HepG2 (cell line): ENCODE measurements around the gene OSBPL1A. TPM values are rescaled to one million over a fixed set of nuclear protein-coding genes. Genes with fewer than 3 reads are reported as not detected.

Source experiments
- CHCHD3 ChIP-seq: sonication (generic); formaldehyde crosslinking; IDR thresholded peaks from 2 replicates; pipeline ENCODE4 v1.8.0; 2022; ENCODE audit warnings: mild to moderate bottlenecking, missing genetic modification reagents, moderate library complexity
- IRF2 ChIP-seq: IDR thresholded peaks from 2 replicates; pipeline ENCODE4 v1.6.1; 2018; ENCODE audit warnings: missing genetic modification reagents, missing compliant biosample characterization
- TEAD2 ChIP-seq: sonication (generic); formaldehyde crosslinking; IDR thresholded peaks from 2 replicates; pipeline ENCODE4 v1.9.0; 2021; ENCODE audit warnings: missing genetic modification reagents
- ZMAT3 ChIP-seq: sonication (generic); formaldehyde crosslinking; conservative IDR thresholded peaks from 2 replicates; pipeline ENCODE4 v1.7.0; 2021; ENCODE audit warnings: missing genetic modification reagents
- polyA plus RNA-seq, 8 experiments: library from polyadenylated mRNA; depleted of rRNA in 3 of 8; stranded (reverse) in 7 of 8; unstranded in 1 of 8; fragments of >200 nt; fragmentation: Illumina TruSeq in 4 of 8; extraction: Trizol in 4 of 8; gene quantifications; 2 replicates each; pipeline versions ENCODE4 v1.2.1 to v1.2.3, GENCODE V29; 2011 to 2016; ENCODE audit warnings: low read depth in 4 of 8, missing spikeins in 1 of 8, mixed read lengths in 1 of 8; ENCODE audit not compliant: insufficient read depth in 1 of 8
- total RNA-seq, 5 experiments: library from RNA; depleted of rRNA; stranded (reverse); fragments of >200 nt; fragmentation: Illumina TruSeq; extraction: Trizol; gene quantifications; 2 replicates each; pipeline ENCODE4 v1.2.3, GENCODE V29; 2016; ENCODE audit warnings: low read depth in 1 of 5
- TF ChIP-seq, protein P1 (sequence below): sonication (generic); formaldehyde crosslinking; IDR thresholded peaks from 2 replicates; pipeline ENCODE4 v1.9.0; 2021; ENCODE audit warnings: missing genetic modification reagents, borderline replicate concordance
- TF ChIP-seq, protein P2 (sequence below): sonication (generic); formaldehyde crosslinking; IDR thresholded peaks from 2 replicates; pipeline ENCODE4 v1.4.0; 2020; ENCODE audit warnings: missing genetic modification reagents
- TF ChIP-seq, protein P3 (sequence below): sonication (generic); formaldehyde crosslinking; IDR thresholded peaks from 2 replicates; pipeline ENCODE4 v1.5.0; 2020; ENCODE audit warnings: mild to moderate bottlenecking, missing genetic modification reagents, borderline replicate concordance

Gene OSBPL1A
- total and polyA plus RNA-seq, 2 of the 13 experiments (the other 11 are each of a cell fraction or from before 2014, with no cell fraction given), result 0.02 TPM; not detected in 1

DNA sequence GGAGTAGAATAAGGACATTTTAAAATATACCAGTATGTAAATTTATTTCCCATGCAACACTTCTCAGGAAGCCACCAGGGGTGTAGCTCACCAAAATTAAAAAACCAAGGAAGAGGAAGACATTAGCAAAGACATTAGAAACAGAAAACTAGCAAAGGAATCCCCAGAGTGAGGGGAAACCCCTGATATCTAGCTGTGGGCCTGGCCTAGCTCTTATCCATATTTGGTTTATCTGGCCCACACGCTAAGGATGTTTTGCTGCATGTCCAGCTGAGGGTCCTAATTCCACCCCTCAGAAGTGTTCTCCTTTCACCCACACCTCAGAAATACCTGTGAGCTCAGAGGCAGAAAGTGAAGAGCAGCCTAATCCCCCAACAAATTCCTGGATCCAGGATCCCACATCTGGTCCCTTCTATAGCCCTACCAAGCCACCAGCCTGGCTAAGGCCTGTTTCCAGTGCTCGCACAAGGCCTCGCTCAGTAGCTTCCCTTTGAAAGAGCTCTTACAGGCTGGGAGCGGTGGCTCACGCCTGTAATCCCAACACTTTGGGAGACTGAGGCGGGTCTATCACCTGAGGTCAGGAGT, 17.4 kb downstream of the OSBPL1A start (continued):
- TF ChIP-seq, protein P1, sequence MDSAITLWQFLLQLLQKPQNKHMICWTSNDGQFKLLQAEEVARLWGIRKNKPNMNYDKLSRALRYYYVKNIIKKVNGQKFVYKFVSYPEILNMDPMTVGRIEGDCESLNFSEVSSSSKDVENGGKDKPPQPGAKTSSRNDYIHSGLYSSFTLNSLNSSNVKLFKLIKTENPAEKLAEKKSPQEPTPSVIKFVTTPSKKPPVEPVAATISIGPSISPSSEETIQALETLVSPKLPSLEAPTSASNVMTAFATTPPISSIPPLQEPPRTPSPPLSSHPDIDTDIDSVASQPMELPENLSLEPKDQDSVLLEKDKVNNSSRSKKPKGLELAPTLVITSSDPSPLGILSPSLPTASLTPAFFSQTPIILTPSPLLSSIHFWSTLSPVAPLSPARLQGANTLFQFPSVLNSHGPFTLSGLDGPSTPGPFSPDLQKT (CRISPR knock-in tag), result no peak
- TF ChIP-seq IRF2 (CRISPR knock-in tag), result no peak
- no peak for TF ChIP-seq CHCHD3 (CRISPR knock-in tag)
- TF ChIP-seq, protein P2, sequence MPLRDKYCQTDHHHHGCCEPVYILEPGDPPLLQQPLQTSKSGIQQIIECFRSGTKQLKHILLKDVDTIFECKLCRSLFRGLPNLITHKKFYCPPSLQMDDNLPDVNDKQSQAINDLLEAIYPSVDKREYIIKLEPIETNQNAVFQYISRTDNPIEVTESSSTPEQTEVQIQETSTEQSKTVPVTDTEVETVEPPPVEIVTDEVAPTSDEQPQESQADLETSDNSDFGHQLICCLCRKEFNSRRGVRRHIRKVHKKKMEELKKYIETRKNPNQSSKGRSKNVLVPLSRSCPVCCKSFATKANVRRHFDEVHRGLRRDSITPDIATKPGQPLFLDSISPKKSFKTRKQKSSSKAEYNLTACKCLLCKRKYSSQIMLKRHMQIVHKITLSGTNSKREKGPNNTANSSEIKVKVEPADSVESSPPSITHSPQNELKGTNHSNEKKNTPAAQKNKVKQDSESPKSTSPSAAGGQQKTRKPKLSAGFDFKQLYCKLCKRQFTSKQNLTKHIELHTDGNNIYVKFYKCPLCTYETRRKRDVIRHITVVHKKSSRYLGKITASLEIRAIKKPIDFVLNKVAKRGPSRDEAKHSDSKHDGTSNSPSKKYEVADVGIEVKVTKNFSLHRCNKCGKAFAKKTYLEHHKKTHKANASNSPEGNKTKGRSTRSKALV (CRISPR knock-in tag), result no peak
- no peak for TF ChIP-seq TEAD2 (CRISPR knock-in tag)
- no peak for TF ChIP-seq ZMAT3 (CRISPR knock-in tag)
- TF ChIP-seq, protein P3, sequence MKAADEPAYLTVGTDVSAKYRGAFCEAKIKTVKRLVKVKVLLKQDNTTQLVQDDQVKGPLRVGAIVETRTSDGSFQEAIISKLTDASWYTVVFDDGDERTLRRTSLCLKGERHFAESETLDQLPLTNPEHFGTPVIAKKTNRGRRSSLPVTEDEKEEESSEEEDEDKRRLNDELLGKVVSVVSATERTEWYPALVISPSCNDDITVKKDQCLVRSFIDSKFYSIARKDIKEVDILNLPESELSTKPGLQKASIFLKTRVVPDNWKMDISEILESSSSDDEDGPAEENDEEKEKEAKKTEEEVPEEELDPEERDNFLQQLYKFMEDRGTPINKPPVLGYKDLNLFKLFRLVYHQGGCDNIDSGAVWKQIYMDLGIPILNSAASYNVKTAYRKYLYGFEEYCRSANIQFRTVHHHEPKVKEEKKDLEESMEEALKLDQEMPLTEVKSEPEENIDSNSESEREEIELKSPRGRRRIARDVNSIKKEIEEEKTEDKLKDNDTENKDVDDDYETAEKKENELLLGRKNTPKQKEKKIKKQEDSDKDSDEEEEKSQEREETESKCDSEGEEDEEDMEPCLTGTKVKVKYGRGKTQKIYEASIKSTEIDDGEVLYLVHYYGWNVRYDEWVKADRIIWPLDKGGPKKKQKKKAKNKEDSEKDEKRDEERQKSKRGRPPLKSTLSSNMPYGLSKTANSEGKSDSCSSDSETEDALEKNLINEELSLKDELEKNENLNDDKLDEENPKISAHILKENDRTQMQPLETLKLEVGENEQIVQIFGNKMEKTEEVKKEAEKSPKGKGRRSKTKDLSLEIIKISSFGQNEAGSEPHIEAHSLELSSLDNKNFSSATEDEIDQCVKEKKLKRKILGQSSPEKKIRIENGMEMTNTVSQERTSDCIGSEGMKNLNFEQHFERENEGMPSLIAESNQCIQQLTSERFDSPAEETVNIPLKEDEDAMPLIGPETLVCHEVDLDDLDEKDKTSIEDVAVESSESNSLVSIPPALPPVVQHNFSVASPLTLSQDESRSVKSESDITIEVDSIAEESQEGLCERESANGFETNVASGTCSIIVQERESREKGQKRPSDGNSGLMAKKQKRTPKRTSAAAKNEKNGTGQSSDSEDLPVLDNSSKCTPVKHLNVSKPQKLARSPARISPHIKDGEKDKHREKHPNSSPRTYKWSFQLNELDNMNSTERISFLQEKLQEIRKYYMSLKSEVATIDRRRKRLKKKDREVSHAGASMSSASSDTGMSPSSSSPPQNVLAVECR (CRISPR knock-in tag), result no peak
